OCI-LY3 (cell line): ENCODE measurements around the gene BICRA.

Source experiments
- H2AFZ ChIP-seq: fragments of 200-600, 300-600 bp; shearing (Covaris generic); 2 replicates; pipeline ENCODE4 v1.6.0; 2014; ENCODE audit warnings: antibody characterized with exemption, low read depth, low read length
- H3K27ac ChIP-seq: fragments of 200-600, 300-600 bp; sonication (generic); 2 replicates; pipeline ENCODE4 v1.5.1; 2014; ENCODE audit warnings: mild to moderate bottlenecking, low read length, moderate library complexity, mixed read lengths
- H3K27me3 ChIP-seq: fragments of 200-600, 300-600 bp; sonication (generic); 2 replicates; pipeline ENCODE4 v1.6.1; 2014; ENCODE audit warnings: low read depth, low read length, mixed read lengths
- H3K36me3 ChIP-seq: fragments of 200-600, 300-600 bp; sonication (generic); replicated peaks from 2 replicates; pipeline ENCODE3; 2014; ENCODE audit warnings: low read depth, low read length, mixed read lengths
- H3K4me1 ChIP-seq: fragments of 300-600, 200-600 bp; sonication (generic); 2 replicates; pipeline ENCODE4 v1.6.1; 2014; ENCODE audit warnings: low read length, mixed read lengths
- H3K4me2 ChIP-seq: fragments of 200-600, 300-600 bp; sonication (generic); 2 replicates; pipeline ENCODE4 v1.6.1; 2014; ENCODE audit warnings: low read length, mixed read lengths
- H3K4me3 ChIP-seq: fragments of 300-600, 200-600 bp; sonication (generic); 2 replicates; pipeline ENCODE4 v1.5.1; 2014; ENCODE audit warnings: antibody characterized with exemption, mild to moderate bottlenecking, low read length, moderate library complexity
- H3K79me2 ChIP-seq: fragments of 300-600, 200-600 bp; shearing (Covaris generic); 2 replicates; pipeline ENCODE4 v1.6.1; 2014; ENCODE audit warnings: mild to moderate bottlenecking, low read length, mixed read lengths
- H3K9ac ChIP-seq: fragments of 300-600, 200-600 bp; shearing (Covaris generic); 2 replicates; pipeline ENCODE4 v1.6.0; 2014; ENCODE audit warnings: mild to moderate bottlenecking, low read length, moderate library complexity
- H3K9me3 ChIP-seq: fragments of 200-600, 300-600 bp; shearing (Covaris generic); 2 replicates; pipeline ENCODE4 v1.6.1; 2014; ENCODE audit warnings: low read length, mixed read lengths; ENCODE audit not compliant: insufficient read depth
- H4K20me1 ChIP-seq: fragments of 200-600, 300-600 bp; sonication (generic); 2 replicates; pipeline ENCODE4 v1.6.1; 2016; ENCODE audit warnings: low read length, mixed read lengths; ENCODE audit not compliant: insufficient read depth
- CTCF ChIP-seq: fragments of 200-600, 300-600 bp; sonication (generic); IDR thresholded peaks from 2 replicates; pipeline ENCODE4 v1.5.1; 2014; ENCODE audit warnings: antibody characterized with exemption, low read length, low read depth
- EZH2phosphoT487 ChIP-seq: fragments of 200-600 bp; shearing (Covaris generic); IDR thresholded peaks from 2 replicates; pipeline ENCODE4 v1.6.1; 2018; ENCODE audit warnings: antibody characterized with exemption, mixed run types, low read depth

BICRA gene

GRCh38 chr19:47657719-47658118 is 48.8 kb downstream of the BICRA start:
- H3K27ac ChIP-seq: no peak overlapping the region
- H3K4me2 ChIP-seq: no peak overlapping the region
- TF ChIP-seq EZH2phosphoT487 (no peak), CTCF (no peak)
- no peak overlapping the region for H3K4me3 ChIP-seq
- H4K20me1 ChIP-seq: peaks cover 31% of the 10 kb centered on the region
- H3K9me3 ChIP-seq: no peaks in the 10 kb centered on the region
- no peak overlapping the region for H2AFZ ChIP-seq
- no peak overlapping the region for H3K9ac ChIP-seq
- H3K79me2 ChIP-seq: peaks cover 29% of the 10 kb centered on the region
- no peaks in the 10 kb centered on the region for H3K27me3 ChIP-seq
- H3K4me1 ChIP-seq: no peaks in the 10 kb centered on the region
- H3K36me3 ChIP-seq: peaks cover 7% of the 10 kb centered on the region

- no peak overlapping the region for H3K4me3 ChIP-seq
- peaks cover 31% of the 10 kb centered on the region for H4K20me1 ChIP-seq
- TF ChIP-seq EZH2phosphoT487 (no peak), CTCF (no peak)
- no peaks in the 10 kb centered on the region for H3K4me1 ChIP-seq
- no peaks in the 10 kb centered on the region for H3K27me3 ChIP-seq
- H3K27ac ChIP-seq: no peak overlapping the region
- H3K4me2 ChIP-seq: no peak overlapping the region
- no peak overlapping the region for H3K9ac ChIP-seq
- H3K36me3 ChIP-seq: peaks cover 8% of the 10 kb centered on the region
- no peak overlapping the region for H2AFZ ChIP-seq
- H3K79me2 ChIP-seq: peaks cover 24% of the 10 kb centered on the region
- no peaks in the 10 kb centered on the region for H3K9me3 ChIP-seq
These were observed 49.8 kb downstream of the BICRA start for GRCh38 chr19:47658431-47659348.

- Histone ChIP-seq H3K4me3 (no peak overlapping the region), H3K36me3 (peaks cover 8% of the 10 kb centered on the region), H3K9ac (no peak overlapping the region), H3K4me2 (no peak overlapping the region), H4K20me1 (peaks cover 37% of the 10 kb centered on the region), H3K79me2 (peaks cover 21% of the 10 kb centered on the region), H3K4me1 (no peaks in the 10 kb centered on the region), H3K9me3 (no peaks in the 10 kb centered on the region), H3K27me3 (no peaks in the 10 kb centered on the region), H2AFZ (no peak overlapping the region), H3K27ac (no peak overlapping the region)
- no peak for TF ChIP-seq EZH2phosphoT487
- TF ChIP-seq CTCF: no peak
These were observed 51.5 kb downstream of the BICRA start for GRCh38 chr19:47660435-47660832.

GRCh38 chr19:47661161-47661560 is 52.2 kb downstream of the BICRA start:
- Histone ChIP-seq H3K27me3 (no peaks in the 10 kb centered on the region), H3K4me1 (no peaks in the 10 kb centered on the region), H3K4me2 (no peak overlapping the region), H3K79me2 (peaks cover 26% of the 10 kb centered on the region), H3K9me3 (no peaks in the 10 kb centered on the region), H4K20me1 (peaks cover 39% of the 10 kb centered on the region), H3K9ac (no peak overlapping the region), H3K4me3 (no peak overlapping the region), H2AFZ (no peak overlapping the region), H3K36me3 (peaks cover 8% of the 10 kb centered on the region), H3K27ac (no peak overlapping the region)
- TF ChIP-seq EZH2phosphoT487 (no peak), CTCF (no peak)
